ENCODE results near the gene ITGB1BP1. TPM values are rescaled to one million over a fixed set of nuclear protein-coding genes. Genes with fewer than 3 reads are reported as not detected.

Gene ITGB1BP1
- total and polyA plus RNA-seq, 5 donors = 80.5 to 137 (median 86.6) TPM

DNA sequence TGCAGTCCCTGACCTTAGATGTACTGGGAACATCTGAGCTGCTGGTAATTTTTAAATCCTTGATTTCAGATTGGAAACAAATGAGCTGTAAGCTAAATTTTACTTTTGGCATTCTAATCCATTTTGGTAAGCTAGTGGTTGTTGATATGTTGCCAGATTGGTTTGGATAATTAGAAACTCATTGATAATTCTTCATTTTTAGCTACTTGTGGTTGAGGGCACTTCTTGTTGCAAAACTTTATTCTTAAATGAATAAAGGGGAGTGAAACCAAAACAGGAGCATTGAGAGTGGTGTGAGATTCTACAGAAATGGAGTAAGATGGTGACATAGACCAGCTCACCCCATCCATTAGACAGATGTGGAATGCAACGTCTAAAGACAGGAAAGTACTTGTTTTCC lies 64.5 kb downstream of the ITGB1BP1 start:
- Histone ChIP-seq H3K27me3 (ENCODE audit: control insufficient read depth, insufficient read depth) (no peaks in the 10 kb centered on the region), H3K9me3 (ENCODE audit: control insufficient read depth, low read length) (no peaks in the 10 kb centered on the region), H3K4me3 (ENCODE audit: low read length) (no peak overlapping the region), H3K27ac (ENCODE audit: low read length) (no peak overlapping the region), H3K4me1 (ENCODE audit: control insufficient read depth, insufficient read depth, low read length) (no peaks in the 10 kb centered on the region)
- no peak for DNase-seq
- ATAC-seq = no peak
- intact Hi-C loops (cut with DNase I) = no loop called here
- 40% methylated on average over 1 of the region's 1 CpG for WGBS

DNA sequence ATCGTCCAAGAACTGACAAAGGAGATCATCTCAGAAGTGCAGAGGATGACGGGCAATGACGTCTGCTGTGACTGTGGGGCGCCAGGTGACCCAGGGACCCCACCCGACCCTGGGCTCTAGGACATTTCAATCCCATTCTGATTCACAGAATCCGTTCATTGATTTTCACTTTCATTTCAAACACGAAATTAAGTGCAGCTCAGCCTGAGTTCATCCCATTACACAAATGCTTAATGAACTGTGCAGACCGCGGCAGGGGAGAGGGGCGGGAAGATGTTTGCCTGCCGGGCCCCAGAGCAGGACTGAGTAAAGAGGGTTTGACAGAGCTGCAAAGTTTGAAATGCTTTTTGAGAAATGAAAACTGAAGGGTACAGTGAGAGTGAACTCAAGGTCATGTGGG lies 67.1 kb downstream of the ITGB1BP1 start:
- WGBS = 89% methylated on average over 11 of the region's 11 CpGs
- no peak for ATAC-seq

DNA sequence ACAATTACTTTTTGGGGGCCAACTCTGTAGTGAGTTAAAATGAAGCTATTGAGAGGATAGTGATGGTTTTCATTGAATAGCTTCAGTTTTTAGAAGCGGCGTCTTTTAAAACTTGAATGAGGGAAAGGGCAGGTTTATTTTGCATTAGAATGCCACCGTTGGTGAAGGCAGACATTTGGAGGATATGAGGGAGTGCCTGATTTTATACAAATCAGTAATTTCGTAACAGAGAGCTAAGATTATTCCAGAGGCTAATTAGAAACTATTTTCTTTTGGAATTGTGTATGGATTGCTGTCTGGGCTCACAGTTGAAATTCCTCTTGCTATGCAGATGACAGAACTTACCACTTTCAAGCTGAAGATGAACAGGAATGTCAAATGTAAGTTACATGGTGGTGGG lies 67.6 kb downstream of the ITGB1BP1 start:
- no peaks in the 10 kb centered on the region for H3K4me1 ChIP-seq (ENCODE audit: control insufficient read depth, insufficient read depth, low read length)
- intact Hi-C loops (cut with DNase I) = no loop called here
- H3K9me3 ChIP-seq (ENCODE audit: control insufficient read depth, low read length) = no peaks in the 10 kb centered on the region
- no peak for ATAC-seq
- no peak overlapping the region for H3K27ac ChIP-seq (ENCODE audit: low read length)
- 83% methylated on average over 4 of the region's 4 CpGs for WGBS
- DNase-seq = no peak
- H3K27me3 ChIP-seq (ENCODE audit: control insufficient read depth, insufficient read depth) = no peaks in the 10 kb centered on the region
- no peak overlapping the region for H3K4me3 ChIP-seq (ENCODE audit: low read length)

More for the DNA sequence above, 67.1 kb downstream of the ITGB1BP1 start:
- Histone ChIP-seq H3K27ac (ENCODE audit: low read length) (no peak overlapping the region), H3K9me3 (ENCODE audit: control insufficient read depth, low read length) (no peaks in the 10 kb centered on the region), H3K4me1 (ENCODE audit: control insufficient read depth, insufficient read depth, low read length) (no peaks in the 10 kb centered on the region), H3K4me3 (ENCODE audit: low read length) (no peak overlapping the region), H3K27me3 (ENCODE audit: control insufficient read depth, insufficient read depth) (no peaks in the 10 kb centered on the region)
- no peak for DNase-seq
- intact Hi-C loops (cut with DNase I) = no loop called here

DNA sequence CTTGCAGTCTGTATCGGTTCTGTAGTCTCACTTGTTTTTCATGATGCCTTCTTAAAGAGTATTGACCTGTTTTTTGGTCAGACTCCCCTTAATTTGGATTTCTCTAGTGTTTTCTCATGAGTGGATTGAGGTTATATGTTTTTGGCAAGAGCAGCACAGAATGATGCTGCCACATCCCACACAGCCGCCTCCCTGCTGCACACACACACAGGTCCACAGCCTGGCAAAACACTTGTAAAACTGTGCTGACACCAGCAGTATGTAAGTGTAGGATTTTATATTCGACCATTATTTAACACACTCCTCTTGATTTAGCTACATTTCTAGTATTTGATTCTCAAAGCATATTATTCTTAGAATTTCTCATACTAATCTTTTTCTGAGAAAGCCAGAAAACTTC lies 68.1 kb downstream of the ITGB1BP1 start:
- intact Hi-C loops (cut with DNase I) = no loop called here
- no peak for DNase-seq

DNA sequence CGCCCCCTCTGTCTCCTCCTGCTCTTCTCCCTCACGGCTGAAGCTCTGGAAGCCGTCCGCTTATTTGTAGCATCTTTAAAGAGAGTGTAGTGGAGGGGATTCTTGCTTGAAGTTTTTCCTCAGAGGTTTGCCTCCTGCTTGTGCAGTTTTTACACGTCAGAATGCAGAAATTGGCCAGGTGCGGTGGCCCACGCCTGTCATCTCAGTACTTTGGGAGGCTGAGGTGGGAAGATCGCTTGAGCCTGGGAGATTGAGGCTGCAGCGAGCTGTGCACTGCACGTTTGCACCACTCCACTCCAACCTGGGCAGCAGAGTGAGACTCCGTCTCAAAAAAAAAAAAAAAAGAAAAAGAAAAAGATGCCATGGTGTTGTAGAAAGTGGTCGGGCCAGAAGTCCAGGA lies 69.0 kb downstream of the ITGB1BP1 start:
- no peaks in the 10 kb centered on the region for H3K9me3 ChIP-seq (ENCODE audit: control insufficient read depth, low read length)
- no peaks in the 10 kb centered on the region for H3K27me3 ChIP-seq (ENCODE audit: control insufficient read depth, insufficient read depth)
- H3K4me3 ChIP-seq (ENCODE audit: low read length) = no peak overlapping the region
- intact Hi-C loops (cut with DNase I) = no loop called here
- no peaks in the 10 kb centered on the region for H3K4me1 ChIP-seq (ENCODE audit: control insufficient read depth, insufficient read depth, low read length)
- no peak for DNase-seq
- 94% methylated on average over 12 of the region's 12 CpGs for WGBS
- no peak for ATAC-seq
- no peak overlapping the region for H3K27ac ChIP-seq (ENCODE audit: low read length)

More for the DNA sequence above, 68.1 kb downstream of the ITGB1BP1 start:
- H3K4me1 ChIP-seq (ENCODE audit: control insufficient read depth, insufficient read depth, low read length) = no peaks in the 10 kb centered on the region
- ATAC-seq = no peak
- H3K4me3 ChIP-seq (ENCODE audit: low read length) = no peak overlapping the region
- no peak overlapping the region for H3K27ac ChIP-seq (ENCODE audit: low read length)
- 90% methylated on average over 3 of the region's 3 CpGs for WGBS
- H3K27me3 ChIP-seq (ENCODE audit: control insufficient read depth, insufficient read depth) = no peaks in the 10 kb centered on the region
- H3K9me3 ChIP-seq (ENCODE audit: control insufficient read depth, low read length) = no peaks in the 10 kb centered on the region

Other genes starting within 250 kb of the ITGB1BP1 start
- 10 to 100 TPM; 13.3 to 19.7 (median 16.0) TPM for gene ASAP2, start 216.7 kb downstream of the ITGB1BP1 start, total RNA-seq
- gene ASAP2, start 216.7 kb downstream of the ITGB1BP1 start, polyA plus RNA-seq = 9.2 TPM
- gene CPSF3, start 126 bp upstream of the ITGB1BP1 start, total RNA-seq = 10 to 100 TPM; 14.1 to 19.7 (median 16.1) TPM
- 13.1 TPM for gene CPSF3, start 126 bp upstream of the ITGB1BP1 start, polyA plus RNA-seq
- 10 to 100 TPM; 56.5 to 71.2 (median 62.4) TPM for gene IAH1, start 51.0 kb upstream of the ITGB1BP1 start, total RNA-seq
- gene IAH1, start 51.0 kb upstream of the ITGB1BP1 start, polyA plus RNA-seq = 98.2 TPM
- gene ADAM17, start 132.3 kb upstream of the ITGB1BP1 start, total RNA-seq = 10 to 100 TPM; 14.1 to 23.1 (median 15.8) TPM
- gene ADAM17, start 132.3 kb upstream of the ITGB1BP1 start, polyA plus RNA-seq = 7.1 TPM
- gene YWHAQ, start 207.5 kb upstream of the ITGB1BP1 start, total RNA-seq = 100 to 1,000 TPM; 154 to 201 (median 168) TPM
- 128 TPM for gene YWHAQ, start 207.5 kb upstream of the ITGB1BP1 start, polyA plus RNA-seq

All from right cardiac atrium (tissue), 5 donors.